ENCODE measurements around the gene SGK1. TPM values are rescaled to one million over a fixed set of nuclear protein-coding genes. Genes with fewer than 3 reads are reported as not detected.

SGK1 gene
- total RNA-seq, 1 donor from 2014 or later: 7.2 TPM

- peaks cover 17% of the 10 kb centered on the region for H3K4me1 Mint-ChIP-seq (ENCODE audit: unreplicated experiment)
- no peaks in the 10 kb centered on the region for H3K36me3 Mint-ChIP-seq (ENCODE audit: low read depth, unreplicated experiment)
- H3K9me3 Mint-ChIP-seq (ENCODE audit: unreplicated experiment): no peaks in the 10 kb centered on the region
- H3K27me3 Mint-ChIP-seq (ENCODE audit: unreplicated experiment): peaks cover 3% of the 10 kb centered on the region
- H3K4me3 Mint-ChIP-seq (ENCODE audit: unreplicated experiment): no peak overlapping the region
- H3K27ac Mint-ChIP-seq (ENCODE audit: unreplicated experiment): no peak overlapping the region
- no peak for DNase-seq (ENCODE audit: low spot score)
- TF ChIP-seq CTCF (IDR thresholded peaks at IDR 0.05; ENCODE audit: unreplicated experiment): no peak
Measured at GRCh38 chr6:134347885-134348805, 30.2 kb upstream of the SGK1 start.

- no peaks in the 10 kb centered on the region for H3K9me3 Mint-ChIP-seq (ENCODE audit: unreplicated experiment)
- peaks cover 17% of the 10 kb centered on the region for H3K4me1 Mint-ChIP-seq (ENCODE audit: unreplicated experiment)
- H3K4me3 Mint-ChIP-seq (ENCODE audit: unreplicated experiment): no peak overlapping the region
- H3K27ac Mint-ChIP-seq (ENCODE audit: unreplicated experiment): no peak overlapping the region
- peaks cover 3% of the 10 kb centered on the region for H3K27me3 Mint-ChIP-seq (ENCODE audit: unreplicated experiment)
- DNase-seq (ENCODE audit: low spot score): no peak
- no peaks in the 10 kb centered on the region for H3K36me3 Mint-ChIP-seq (ENCODE audit: low read depth, unreplicated experiment)
- no peak for TF ChIP-seq CTCF (IDR thresholded peaks at IDR 0.05; ENCODE audit: unreplicated experiment)
Measured at GRCh38 chr6:134346932-134347545, 29.1 kb upstream of the SGK1 start.

- peaks cover 3% of the 10 kb centered on the region for H3K27me3 Mint-ChIP-seq (ENCODE audit: unreplicated experiment)
- H3K4me1 Mint-ChIP-seq (ENCODE audit: unreplicated experiment): peaks cover 17% of the 10 kb centered on the region
- peak overlapping the region; percentile 32 for H3K4me3 Mint-ChIP-seq (ENCODE audit: unreplicated experiment)
- H3K9me3 Mint-ChIP-seq (ENCODE audit: unreplicated experiment): no peaks in the 10 kb centered on the region
- H3K36me3 Mint-ChIP-seq (ENCODE audit: low read depth, unreplicated experiment): no peaks in the 10 kb centered on the region
- no peak for TF ChIP-seq CTCF (IDR thresholded peaks at IDR 0.05; ENCODE audit: unreplicated experiment)
- peak overlapping the region; percentile 25 for H3K27ac Mint-ChIP-seq (ENCODE audit: unreplicated experiment)
- DNase-seq (ENCODE audit: low spot score): no peak
Measured at GRCh38 chr6:134345789-134346188, 27.9 kb upstream of the SGK1 start.

GRCh38 chr6:134343066-134343465 is 25.2 kb upstream of the SGK1 start:
- H3K36me3 Mint-ChIP-seq (ENCODE audit: low read depth, unreplicated experiment): no peaks in the 10 kb centered on the region
- TF ChIP-seq CTCF (IDR thresholded peaks at IDR 0.05; ENCODE audit: unreplicated experiment): no peak
- H3K4me3 Mint-ChIP-seq (ENCODE audit: unreplicated experiment): no peak overlapping the region
- DNase-seq (ENCODE audit: low spot score): no peak
- H3K27ac Mint-ChIP-seq (ENCODE audit: unreplicated experiment): no peak overlapping the region
- H3K9me3 Mint-ChIP-seq (ENCODE audit: unreplicated experiment): no peaks in the 10 kb centered on the region
- H3K4me1 Mint-ChIP-seq (ENCODE audit: unreplicated experiment): peaks cover 17% of the 10 kb centered on the region
- H3K27me3 Mint-ChIP-seq (ENCODE audit: unreplicated experiment): peaks cover 3% of the 10 kb centered on the region
